Activated CD8-positive, alpha-beta memory T cell treated with anti-CD3 and anti-CD28 coated beads for 1 hour (primary cell): Measurements from ENCODE around the gene GALNTL6.
"Not testable (repeated sequence)": the region's sequence is repeated elsewhere in the genome, so short reads cannot be mapped to it uniquely, and the experiment has no call there.

Experiments used
- DNase-seq, 2 donors: peaks; one replicate each; pipeline ENCODE4 v3.0.0-alpha.2; 2020; ENCODE audit warnings: low read depth in 1 of 2; ENCODE audit errors: extremely low read depth in 1 of 2

GALNTL6 gene

DNA sequence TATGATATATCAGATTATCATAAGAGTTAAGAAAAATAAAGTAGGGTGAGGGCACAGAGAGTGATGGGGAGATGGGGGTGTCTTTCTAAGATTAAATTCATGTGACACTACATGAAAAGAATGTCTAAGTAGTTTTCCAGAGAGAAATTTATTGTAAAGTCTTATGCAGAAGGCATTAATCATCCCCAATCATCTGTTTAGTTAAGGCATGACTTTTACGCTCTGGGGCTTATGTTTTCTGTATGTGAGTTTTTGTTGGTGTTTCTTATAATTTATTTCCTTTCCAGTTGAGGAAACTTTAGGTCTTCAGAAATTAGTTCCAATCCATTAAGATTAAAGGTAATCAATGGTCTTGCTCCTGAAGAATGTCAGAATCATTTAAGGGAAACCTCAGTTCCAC, 972.4 kb downstream of the GALNTL6 start:
- no peak for DNase-seq

DNA sequence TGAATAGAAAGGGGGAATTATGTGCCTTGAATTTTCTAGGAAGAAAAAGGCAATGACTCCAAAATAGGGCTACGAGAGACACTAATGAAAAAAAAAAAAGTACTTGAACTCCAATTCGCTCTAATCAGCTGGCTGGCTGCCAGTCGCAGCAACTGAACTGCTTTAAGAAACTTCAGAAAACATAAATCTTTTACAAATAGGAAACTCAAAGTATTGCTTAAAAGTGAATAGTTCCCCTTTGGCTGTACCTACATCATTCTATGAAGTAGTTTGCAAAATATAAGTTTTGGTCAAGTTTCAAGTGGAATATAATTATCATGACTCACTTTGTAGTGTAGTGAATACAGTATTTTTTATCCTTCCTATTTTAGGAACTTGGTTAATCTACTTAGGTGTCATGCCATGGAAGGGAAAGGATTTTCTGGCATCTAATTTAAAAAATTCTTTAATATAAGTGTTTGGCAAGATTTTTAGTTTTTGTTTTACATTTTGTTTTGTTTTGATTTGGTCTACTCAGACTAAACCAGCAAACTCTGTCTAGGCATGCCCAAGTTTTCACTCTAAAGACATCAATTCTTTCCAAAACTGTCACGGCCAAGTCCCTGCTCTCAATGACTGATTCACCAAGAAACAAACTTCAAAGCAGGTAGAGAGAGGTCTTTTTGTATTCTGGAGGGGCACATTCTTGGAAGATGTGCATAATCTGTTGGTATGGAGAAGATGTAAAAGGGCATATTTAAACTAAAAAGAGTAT, 973.0 kb downstream of the GALNTL6 start:
- DNase-seq: no peak

DNA sequence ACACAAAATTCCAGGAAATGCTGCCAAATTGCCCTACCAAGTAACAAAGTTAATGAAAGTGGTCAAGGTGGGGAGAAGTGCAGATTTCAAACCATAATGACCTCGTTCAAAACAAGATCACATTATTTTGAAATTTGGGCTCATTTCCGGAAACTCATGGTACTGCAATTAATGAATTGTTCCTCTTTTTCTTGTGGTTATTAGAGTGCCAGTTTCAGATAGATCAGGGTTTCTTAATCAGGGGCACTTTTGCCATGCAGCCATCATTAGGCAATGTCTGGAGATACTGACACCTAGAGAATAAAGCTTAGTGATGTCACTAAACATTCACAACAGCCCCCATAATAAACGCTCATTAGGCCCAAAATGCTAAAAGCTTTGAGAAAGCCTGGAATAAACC, 973.9 kb downstream of the GALNTL6 start:
- no peak for DNase-seq

DNA sequence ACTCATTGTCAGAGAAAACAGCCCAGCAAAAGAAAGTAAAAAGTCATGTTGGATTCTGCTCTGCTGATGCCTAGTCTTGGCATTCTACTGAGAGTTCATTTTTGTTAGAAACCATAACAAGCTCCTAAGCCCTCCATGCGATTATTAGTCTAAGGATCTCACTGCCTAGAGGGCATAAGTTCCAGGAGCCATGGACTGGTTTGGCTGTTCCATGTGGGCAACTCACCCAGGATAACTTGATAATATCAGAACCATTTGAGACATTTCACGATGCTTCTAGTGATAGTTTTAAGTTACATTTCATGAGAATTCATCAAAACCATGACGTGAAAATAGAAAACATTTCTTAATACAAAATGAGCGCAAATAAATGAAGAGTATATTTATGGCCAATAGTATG, 978.6 kb downstream of the GALNTL6 start:
- DNase-seq: no peak

DNA sequence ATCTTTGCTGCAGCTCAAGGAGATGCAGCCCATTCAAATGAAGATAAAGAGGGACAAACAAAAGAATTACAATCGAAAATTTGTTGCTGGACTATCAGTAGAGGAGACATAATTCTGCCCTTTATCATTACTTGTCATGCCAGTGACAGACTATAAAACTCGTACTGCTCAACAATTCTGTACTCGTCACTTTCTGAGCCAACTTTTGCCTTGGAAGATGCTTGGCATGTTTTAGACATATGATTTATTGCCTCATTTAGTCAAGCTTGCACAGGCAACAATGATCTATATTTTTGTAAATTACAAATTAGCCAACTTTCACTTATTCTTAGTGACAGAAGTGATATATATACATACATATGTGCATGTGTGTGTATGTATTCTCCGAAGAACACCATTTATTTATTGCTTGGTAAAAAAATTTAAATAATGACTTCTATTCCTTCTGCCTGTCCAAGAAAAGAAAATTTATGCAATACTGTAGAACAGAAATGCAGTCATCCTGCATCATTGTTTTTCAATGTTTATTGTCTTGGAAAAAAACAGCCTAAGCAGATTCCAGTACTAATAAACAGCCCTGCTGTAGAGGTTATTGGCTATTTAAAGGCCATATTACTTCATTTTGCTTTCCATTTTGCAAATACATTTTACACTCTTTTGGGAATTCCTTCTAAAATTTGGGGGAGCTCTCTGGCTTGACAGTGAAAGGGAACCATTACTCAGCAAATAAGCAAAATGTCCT, 980.5 kb downstream of the GALNTL6 start:
- no peak for DNase-seq

DNA sequence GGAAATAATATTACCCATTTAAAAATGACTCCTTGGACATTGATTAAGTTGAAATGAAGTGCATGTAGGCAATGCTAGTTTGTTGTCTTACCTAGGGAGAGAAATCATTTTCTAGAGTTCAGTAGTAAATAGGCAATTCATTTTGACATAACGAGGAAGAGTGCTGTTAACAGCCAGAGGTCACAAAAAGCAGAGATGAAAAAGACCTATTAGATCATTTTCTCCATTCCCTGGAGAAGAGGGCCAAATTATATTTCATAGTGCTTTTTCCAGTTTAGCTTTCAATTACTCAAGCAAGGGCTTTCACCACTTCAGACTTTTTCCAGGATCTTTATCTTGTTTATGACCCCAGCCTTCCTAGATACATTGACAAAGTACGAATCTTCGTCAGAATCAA, 981.1 kb downstream of the GALNTL6 start:
- DNase-seq: no peak

DNA sequence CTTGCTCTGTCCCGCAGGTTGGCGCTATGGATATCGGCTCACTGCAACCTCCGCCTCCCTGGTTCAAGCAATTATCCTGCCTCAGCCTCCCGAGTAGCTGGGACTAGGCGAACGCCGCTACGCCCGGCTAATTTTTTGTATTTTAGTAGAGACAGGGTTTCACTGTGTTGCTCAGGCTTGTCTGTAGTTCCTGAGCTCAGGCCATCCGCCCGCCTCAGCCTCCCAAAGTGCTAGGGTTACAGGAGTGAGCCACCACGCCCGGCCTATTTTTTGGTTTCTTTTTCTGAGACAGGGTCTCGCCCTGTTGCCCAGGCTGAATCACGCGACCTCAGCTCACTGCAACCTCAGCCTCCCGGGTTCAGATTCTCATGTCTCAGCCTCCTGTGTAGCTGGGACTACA, 984.1 kb downstream of the GALNTL6 start:
- DNase-seq: not testable (repeated sequence)

DNA sequence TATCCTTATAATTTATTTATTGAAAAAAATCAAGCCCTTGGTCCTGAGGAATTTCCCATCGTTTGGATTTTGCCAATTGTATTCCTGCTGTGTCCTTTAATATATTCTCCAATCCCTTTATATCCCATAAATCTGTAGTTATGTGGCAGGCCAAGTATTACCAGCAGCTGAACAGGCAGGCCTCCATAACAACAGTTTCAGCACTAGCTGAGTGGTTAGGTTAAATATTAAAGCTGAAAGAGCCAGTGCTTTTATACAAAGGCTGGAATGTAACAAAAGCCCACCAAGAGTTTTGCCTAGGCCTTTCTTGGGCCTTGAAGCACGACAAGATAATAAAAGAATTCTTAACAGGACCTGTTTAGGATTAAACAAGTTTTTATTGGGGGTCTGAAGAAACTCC, 988.8 kb downstream of the GALNTL6 start:
- no peak for DNase-seq

DNA sequence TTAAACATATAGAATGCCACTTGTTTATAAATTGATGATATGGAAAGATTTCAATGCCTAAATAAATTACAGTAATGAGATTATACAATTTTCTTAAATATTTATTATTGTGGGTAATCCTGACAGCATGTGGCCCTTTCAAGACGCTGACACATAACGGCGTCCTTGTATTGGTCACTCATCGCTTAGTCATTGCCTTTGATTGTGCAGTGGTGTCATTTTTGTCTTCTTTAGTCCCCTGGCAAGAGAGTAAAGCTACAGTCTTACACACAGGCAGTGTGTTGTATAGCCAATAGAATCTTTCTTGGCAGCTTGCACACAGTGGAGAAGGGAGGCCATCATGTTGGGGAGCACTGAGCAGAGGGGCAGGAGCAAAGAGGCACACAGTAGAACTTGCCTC, 993.6 kb downstream of the GALNTL6 start:
- DNase-seq: no peak

DNA sequence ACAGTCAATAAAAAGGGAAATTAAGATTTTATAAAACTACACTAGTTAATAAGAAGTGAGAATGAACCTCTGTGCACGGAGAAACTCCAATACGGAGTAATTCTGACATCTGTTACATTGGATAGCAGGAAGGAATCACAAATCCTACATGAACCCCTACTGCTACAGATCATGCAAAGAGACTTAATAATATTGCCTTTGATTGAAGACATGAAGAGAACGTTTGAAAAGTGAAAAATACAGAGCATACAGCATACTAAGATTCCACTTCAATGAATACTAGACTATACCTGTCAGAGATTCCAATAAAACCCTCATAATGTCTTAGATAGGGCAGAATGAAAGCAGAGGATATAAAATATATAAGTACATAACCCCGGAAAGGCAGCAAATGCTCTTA, 995.0 kb downstream of the GALNTL6 start:
- no peak for DNase-seq

DNA sequence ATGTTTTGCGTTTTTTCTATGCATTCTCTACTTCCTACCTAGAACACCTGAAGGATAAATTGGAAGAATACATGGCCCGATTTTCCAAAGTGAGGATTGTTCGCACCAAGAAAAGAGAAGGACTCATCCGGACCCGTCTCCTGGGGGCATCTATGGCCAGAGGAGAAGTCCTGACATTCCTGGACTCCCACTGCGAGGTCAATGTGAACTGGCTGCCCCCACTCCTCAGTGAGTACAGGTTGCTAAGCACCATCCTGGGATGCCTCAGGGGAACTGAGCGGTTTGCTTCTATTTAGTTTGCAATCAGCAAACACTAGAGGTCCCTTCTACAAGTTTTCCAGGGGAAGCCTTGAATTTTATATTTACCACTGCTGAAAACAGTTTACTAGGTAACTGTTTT, 996.1 kb downstream of the GALNTL6 start:
- DNase-seq: no peak

DNA sequence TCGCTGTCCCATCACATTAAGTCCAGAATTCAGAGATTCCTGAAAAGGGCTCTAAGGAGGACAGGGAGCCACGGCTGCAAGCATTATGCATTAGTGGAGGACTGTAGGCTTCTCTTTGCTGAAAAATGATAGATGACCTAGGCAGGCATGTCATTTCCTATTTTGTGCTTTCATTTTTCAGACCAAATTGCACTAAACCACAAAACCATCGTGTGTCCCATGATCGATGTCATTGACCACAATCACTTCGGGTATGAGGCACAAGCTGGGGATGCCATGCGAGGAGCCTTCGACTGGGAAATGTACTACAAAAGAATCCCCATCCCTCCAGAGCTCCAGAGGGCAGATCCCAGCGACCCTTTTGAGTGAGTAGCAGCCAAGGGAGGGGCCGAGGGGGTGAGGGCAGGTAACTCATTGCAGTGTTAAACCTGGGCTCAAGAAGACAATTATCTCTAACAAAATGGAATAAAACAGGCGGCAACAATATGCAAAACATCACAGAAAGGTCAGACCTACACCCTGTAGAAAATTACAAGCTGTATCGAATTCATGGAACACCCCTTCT, 1000.2 kb downstream of the GALNTL6 start:
- DNase-seq: no peak

DNA sequence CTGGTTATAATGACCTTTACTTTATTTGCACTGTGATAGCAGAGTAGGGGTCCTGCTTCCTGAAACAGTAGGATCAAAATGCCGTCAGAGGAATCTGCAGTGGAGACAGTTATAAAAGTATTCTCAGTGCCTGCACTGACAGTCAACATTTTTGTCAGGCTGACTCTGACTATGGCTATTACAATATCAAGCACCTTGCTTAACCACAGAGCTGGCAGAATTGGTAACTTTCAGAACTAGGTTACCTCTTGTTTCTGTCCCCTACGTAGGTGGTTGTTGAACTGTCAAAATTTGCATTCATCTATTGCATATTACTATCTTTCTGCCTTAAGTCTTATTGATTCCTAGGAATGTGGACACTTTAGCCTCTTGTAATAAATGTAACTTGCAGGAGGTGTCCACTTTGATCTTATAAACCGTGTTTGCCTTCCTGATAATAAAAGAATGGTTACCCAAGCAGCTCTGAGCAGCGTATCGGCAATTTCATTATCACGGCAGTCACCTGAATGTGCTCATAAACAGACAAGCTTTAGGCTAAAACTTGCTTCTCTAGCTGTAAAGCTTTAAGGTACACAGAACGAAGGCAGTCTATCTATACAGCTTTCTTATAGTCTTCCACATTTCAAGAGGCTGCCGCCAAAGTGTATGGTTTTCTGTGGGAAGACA, 1002.4 kb downstream of the GALNTL6 start:
- DNase-seq: no peak

DNA sequence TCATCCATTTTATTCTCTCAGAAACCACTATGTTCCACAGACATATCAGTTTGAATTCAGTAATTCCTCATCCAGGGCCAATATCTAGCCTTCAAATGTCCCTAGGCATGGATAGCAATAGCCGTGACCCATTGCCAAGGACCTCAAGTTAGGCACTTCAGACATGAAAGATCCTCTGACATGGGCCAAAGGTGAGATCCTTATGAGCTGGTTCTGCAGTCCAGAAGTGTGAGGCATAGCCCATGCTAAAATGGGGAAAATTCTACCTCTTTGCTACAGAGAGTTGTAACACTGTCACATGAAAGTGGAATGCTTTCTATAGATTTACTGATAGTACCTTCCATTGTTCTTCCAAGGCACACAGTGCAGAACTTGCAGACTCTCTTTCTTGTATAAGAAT, 1005.7 kb downstream of the GALNTL6 start:
- DNase-seq: no peak

DNA sequence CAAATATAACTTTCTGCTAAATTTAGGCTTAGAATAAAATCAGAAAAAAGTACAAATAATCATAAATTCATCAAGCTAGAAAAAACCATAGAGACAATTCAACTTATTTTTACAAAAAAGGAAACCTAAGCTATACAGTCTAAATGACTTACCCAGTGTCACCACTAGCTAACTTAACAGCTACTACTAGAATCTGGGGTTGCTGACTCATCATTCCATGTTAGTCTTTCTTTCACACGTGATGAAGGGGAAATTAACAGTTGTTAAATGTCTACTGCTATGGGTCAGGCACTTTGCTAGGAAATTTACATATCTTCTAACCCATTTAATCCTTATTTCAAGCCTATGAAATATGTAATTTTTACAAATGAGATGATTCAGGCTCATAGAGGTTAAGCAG, 1006.1 kb downstream of the GALNTL6 start:
- DNase-seq: no peak

DNA sequence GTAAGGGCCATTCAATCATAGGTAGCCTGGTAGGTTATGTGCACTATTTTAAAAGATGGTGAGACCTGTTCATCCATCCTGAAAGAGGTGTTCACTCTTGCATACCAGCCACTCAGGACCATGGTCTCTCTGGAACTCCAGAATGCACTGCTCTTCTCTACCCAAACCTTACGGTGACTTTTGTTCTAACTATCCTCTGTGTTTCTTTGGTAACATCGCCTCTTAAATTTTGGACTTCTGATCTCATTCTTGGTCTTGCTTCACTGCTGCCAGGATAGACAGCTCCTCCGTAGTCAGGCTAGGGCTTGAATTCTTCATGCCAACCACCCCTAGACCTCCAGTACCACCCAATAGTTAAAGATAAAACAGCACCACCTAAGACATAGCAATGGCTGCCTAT, 1009.1 kb downstream of the GALNTL6 start:
- DNase-seq: no peak

DNA sequence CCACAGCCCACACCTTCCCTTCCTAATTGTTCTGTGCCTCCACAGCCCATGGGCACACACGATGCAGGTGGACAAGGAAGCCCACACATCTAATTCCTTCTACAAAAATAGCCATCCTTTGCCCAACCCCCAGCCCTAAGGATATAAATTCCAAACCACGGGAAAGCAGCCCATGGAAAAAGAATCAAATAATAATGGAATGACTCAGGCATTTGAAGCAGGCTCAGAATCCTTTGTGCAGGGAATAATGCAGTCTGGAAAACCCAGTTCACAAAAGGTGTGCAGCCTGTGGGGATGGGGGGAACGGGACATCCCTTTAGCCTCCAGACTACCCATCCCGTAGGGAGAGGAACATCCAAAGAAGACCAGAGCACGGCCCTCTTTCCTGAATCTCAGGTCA, 1013.1 kb downstream of the GALNTL6 start:
- DNase-seq: no peak

DNA sequence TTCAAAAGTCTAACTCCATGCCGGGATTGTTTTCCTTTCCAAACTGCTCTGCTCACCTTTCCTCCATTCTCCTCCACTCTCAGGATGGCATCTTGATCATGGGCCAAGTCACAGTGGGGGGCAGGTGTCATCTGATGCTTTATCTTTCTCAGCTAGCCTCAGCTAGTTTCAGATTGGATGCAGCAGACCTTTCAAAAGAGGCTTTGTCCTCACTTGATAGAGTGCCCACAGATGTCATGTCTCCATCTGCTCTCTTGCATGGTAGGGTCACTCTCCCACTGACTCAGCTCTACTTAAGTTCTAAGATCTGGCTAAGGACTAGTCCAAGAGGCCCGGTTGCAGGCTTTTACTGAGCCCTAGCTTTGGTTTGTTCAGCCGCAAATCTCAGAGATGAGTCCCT, 1013.7 kb downstream of the GALNTL6 start:
- DNase-seq: no peak

DNA sequence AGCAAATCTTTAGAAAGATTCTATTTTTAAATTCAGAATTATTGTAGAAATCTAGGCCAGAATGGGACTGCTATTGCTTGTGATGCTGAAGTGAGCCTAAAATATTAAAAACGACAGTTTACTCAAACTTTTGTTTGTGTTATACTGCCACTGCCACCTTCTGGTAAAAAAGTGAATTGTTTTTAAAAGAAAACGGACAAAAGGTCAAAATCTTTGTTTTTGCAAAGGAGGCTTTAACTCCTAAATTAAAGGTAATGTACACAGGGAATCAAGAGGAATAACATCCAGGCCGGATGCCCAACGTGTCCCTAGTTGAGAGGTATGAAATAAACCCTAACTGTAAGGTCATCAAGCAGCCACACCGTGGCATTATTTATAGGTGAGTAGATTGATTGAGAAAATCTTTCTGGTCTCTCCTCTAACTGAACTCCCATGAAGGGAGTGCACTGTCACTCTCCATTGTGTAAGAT, 1017.1 kb downstream of the GALNTL6 start:
- DNase-seq: no peak

DNA sequence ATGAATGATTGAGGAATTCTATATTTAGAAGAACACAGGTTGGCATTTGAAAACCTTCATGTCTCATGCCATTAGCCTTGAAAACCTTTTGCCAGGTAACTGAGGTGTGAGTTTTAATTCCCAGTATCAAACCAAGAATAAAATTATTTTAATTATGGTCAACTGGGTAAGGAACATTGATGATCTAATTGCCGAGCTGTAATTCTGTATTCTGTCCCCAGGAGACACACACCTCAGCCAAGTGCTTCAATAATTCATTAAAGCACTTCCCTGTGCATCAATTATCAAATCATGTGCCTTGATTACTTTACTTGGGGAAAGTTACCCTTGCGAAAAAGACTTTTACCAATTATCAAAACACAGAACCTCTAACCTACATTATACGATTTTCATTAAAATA, 1023.5 kb downstream of the GALNTL6 start:
- no peak for DNase-seq

DNA sequence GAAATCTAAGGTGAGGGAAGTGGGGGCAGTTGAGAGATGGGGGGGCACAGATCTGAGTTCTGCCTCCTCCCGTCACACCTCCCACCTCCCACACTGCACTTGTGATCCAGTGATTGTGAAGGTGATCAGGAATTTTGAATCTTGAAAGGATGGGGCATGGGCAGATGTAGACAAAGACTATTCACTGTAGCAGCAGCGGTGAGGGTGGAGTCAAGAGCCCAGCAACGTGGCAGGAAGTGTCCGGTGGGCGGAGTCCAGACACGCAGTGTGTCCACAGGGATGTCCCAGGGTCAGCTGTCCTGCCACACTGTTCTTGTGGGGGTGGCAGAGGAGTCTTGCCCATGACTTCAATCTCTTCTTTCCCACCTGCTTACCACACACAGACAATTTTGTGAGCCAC, 1024.9 kb downstream of the GALNTL6 start:
- no peak for DNase-seq

DNA sequence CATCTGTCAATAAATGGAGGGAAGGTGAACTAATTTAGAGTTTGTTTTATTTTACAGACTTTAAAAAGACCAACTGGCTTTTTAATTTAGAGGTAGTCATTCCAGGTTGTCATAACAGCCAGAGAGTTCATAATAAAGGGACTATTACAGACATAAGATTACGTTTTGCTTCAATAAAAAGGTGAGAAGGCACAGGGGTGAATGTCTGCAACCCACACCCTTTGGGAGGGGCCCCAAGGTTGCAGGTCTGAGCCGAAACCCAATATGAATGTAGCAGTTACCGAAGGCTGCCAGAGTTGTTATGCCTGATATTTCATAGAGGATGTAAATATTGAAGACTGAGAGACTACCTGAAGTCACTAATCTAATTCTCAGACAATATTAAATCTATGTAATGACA, 1025.7 kb downstream of the GALNTL6 start:
- DNase-seq: no peak
